HG02973 (cell line): ENCODE results near the gene AGPAT3.

Experiments
- ATAC-seq: cut with Tn5 transposase; IDR thresholded peaks from one replicate; pipeline ENCODE4 v1.9.1; 2021; ENCODE audit warnings: moderate library complexity; ENCODE audit not compliant: unreplicated experiment

AGPAT3 gene

DNA sequence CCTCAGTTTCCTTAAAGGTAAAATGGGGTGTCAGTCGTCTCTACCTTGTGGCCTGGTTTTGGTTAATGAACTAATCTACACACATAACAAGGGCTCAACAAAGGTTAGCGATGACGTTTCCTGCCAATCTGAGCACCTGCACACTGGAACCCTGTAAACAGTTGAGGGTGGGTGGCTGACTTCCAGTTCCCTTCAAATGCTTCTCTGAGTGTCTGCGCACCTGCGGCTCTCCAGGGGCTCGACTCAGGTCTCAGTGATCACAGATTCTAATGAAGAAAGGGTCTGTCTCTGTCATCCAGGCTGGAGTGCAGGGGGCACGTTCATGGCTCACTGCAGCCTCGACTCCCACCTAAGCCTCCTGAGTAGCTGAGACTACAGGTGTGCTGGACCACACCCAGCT, 3.3 kb upstream of the AGPAT3 start:
- ATAC-seq, result no peak

DNA sequence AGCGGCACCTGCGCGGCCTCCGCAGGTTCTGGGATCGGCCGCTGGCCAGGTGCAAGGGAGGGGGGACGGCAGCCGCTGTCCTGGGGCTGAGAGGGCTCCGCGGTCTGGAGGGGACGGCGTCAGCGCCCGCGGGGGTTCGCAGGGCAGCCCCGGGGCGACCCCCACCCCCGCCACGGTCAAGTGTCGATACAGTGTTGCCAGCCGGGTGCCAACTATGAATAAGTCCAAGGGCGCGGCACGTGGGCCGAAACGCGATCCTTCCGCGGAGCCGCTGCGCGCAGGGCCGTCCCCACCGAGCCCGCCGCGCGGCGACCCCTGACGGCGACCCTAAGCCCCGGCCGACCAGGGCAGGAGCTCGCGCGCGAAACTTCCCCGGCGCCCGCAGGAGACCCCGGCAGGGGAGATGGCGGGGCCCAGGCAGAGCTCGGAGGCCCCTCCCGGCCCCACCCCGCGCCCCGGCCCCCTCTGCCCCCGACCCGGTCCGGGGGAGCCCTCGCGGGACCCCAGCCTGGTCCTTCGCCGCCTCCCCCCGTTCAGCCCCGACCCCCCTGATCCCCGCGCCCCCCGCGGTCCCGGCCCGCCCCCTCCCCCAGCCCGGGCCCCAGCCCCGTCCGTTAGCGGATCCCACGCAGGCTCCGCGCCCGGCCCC, 586 bp upstream of the AGPAT3 start:
- ATAC-seq, result no peak

DNA sequence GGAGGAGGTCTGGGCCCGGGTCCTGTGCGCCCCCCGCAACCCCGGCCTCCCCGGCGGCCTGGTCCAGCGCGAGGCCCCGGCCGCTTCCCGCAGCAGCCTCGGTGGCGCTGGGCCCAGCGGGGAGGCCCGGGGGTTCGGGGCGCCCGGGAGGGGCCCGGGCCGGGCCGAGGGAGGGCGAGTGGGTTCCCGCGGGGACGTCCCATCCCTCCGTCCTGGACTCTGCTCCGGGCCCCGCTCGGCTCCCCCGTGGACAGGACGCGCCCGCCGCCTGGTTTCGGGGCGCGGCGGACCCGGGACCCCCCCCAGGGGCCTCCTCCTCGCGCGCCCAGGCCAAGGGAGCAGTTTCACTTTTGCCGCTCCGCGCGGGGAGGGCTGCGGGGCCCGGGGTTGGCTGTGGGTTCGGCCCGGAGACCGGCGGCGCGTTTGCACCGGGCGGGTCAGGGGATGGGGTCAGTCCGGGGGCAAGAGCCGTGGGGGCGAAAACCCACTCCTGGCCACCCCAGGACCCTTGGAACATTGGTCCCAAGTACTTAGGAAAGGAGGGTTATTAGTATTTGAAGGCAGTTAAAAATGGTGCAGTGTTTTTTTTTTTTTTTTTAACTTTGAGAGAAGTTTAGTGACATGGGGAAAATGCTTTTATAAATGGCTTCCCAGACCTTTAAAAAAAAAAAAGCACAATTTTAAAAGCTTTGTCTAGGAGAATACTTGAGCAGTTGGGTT, 677 bp downstream of the AGPAT3 start:
- no peak for ATAC-seq

DNA sequence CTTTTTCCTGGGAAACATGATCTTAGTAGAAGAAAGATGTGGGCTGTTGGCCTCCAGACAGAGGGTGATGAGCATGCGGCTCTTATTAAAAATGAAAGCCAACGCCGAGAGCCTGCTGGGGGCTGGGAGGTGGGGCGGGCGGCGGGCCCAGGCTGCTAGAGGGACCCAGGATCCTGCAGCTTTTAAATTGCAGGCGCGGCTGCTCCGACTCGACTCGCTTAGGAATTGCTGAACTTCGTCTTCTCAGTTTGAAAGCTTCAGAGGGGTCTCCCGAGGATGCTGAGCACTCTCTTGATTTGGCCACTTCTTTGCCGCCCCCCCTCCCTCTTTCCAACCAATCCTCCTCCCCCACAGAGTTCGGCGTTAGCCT, 1.2 kb downstream of the AGPAT3 start:
- no peak for ATAC-seq

DNA sequence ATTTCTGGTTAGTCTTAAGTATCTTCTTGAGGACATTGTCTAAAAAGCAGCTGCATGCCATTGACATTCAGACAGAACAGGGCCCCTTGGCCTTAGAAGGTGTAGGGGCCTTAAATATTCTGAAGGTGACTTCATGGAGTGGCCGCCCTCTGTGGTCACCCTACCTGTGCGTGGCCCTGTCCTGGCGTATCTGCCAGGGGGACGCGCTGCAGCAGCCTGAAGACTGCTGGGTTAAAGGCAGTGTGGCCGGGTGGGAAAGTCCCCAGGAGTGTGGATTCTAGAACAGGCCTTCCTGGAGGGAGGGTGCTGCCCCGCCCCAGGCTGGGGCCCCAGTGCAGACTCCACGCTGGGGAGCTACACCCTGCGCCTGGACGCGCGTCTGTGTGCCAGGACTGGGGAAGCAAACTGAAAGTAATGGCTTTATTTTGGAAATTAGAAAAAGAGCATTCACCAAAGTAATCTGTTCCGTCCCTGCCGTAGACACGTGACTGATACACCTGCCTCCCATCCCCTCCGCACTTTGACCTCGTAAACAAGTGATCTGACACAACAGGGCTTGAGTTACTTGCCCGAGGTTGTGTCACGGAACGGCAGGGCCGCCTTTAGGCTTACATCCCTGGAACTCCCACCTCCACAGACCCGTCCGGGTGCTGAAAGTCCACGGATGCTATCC, 1.8 kb downstream of the AGPAT3 start:
- ATAC-seq, result no peak

DNA sequence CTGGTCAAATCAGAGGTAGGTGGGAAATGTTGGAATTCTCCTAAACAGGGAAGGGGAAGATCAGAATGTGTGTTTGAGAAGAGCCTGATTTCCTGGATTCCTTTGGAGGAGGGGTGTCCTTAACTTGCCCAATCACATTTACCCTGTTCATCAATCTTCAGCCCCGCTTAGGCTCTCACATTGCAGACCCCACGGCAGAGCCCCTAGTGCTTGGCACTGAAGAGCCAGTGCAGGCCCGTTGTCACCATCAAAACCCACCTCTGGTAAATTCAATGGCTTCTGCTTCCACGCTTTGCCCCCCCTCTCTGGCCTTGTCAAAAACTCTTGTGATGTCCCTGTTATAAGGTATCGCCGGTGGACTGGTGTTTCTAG, 2.3 kb downstream of the AGPAT3 start:
- ATAC-seq, result no peak

DNA sequence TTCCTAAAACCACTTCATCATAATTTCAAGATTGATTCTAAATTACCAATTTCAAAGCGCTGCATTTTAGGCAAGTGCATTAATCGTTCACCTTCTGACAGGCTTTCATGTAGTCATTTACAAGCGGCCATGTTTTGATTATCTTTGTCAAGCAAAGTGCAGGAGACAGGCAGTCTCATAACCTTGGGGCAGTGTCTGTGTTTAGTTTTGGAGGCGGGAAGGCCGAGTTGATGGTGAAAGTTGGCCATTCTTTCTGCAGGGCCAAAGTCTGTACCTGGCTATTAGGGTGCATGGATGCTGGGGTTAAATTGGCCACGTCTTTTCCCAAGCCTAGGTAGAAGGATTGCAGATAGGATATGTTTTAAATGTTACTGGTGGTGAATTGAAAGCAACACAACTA, 2.9 kb downstream of the AGPAT3 start:
- ATAC-seq, result no peak

DNA sequence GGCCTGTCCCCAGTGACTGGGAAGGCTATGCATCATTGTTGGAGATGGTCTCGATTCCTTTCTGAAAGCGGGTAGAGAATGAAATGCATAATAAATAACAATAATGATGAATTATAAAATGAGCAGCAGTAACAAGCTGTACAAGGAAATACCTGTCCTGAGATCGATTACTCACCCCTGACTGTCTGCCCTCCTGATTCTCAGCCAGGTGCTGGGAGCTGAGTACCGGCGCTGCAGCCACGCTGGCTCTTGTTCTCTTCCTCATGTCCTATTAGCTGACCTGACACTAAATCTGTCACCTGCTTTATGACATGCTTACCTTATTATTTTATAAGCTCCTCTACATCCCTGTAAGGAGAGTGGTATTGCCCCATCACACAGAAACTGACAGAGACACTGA, 3.4 kb downstream of the AGPAT3 start:
- no peak for ATAC-seq

DNA sequence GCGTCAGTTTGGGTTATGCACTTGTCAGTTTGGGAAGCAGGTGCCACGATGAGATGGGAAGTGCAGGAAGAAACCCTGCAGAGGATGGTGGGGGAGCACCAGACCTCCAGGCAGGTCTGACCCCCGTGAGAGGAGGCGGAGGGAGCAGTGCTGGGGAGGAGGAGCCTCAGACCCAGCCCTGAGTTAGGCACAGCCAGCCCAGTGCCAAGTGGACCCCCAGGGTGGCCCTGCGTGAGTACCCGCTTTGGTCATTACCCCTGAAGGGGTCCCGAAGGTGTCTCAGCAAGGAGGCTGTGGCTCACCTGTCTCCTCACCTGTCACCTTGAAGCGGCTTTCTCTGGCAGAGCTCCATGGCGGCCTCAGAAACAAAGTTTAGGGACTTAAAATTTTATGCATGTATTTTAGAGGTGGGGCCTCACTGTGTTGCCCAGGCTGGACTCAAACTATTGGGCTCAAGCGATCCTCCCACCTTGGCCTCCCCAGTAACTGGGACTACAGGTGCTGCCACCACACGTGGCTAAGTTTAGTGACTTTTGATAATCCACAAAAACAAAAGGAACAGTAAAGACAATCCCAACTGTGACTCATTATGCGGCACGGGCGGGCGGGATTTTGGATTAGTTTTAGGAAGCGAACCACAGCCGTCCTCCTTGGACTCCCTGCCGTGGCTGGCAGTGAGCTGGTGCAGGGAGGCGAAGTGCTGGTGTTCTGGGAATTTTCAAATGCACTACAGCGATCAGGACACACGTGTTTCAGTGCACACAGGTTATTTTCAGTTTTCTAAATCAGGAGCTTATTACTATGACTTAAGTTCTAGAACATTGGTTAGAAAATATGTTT, 4.7 kb downstream of the AGPAT3 start:
- no peak for ATAC-seq

DNA sequence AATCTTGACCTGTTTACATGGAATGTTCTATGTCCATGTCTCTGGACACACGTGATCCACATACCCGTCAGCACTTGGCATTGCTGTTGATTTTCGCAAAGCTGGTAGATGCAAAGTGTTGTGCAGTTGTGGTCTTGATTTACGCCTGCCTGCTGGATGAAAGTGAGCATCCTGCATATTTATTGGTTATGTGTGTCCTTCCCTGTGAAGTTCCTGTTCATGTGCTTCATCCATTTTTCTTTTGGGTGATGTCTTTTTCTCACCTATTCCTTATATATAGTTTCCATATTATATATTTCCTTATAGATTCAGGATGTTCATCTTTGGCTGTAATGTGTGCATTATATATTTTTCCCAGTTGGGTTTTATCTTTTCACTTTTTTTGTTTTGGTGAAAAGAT, 6.5 kb downstream of the AGPAT3 start:
- ATAC-seq, result no peak

DNA sequence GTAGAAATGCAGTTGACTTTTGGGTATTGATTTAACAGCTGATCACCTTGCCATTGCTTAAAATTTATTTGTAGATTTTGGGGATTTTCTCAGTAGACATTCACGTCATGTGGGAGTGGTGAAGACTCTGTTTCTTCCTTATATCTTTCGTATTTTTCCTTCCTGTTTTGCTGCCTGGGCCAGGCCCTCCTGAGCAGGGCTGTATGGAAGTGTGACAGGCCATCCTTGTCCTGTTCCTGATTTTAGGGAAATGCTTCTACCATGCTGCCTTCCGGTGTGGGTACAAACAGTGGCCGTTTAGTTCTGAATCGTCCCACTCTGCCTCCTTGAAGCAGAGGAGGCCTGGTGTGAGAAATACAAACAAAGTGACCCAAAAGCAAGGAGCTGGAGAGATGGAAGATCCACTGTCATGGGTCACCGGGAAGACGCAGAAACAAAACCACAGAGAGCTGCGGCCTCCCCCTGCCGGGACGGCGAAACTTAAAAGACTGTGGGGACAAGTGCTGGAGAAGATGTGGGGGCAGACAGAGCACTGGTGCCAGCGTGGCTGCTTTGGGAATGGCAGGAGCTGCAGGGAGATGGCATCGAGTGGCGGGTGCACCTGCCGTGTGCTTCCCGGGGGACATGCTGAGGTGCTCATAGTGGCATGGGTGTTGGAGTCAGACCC, 7.6 kb downstream of the AGPAT3 start:
- no peak for ATAC-seq

DNA sequence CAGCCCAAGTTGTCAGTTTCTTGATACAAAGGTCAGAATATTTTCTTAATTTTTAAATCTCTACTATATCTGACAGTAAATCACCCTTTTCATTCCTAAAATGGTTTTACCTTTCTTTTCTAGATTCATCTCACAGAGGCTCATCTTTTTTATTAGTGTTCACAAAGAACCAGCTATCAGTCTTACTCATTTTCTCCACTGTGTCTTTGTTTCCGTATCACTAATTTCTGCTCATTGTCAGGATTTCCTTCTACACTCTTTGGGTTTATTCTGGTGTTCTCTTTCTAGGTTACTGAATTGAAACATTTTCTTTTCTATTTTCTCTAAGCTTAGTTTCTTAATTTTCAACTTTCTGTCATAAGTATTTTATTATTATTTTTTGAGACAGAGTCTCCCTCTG, 8.7 kb downstream of the AGPAT3 start:
- no peak for ATAC-seq

DNA sequence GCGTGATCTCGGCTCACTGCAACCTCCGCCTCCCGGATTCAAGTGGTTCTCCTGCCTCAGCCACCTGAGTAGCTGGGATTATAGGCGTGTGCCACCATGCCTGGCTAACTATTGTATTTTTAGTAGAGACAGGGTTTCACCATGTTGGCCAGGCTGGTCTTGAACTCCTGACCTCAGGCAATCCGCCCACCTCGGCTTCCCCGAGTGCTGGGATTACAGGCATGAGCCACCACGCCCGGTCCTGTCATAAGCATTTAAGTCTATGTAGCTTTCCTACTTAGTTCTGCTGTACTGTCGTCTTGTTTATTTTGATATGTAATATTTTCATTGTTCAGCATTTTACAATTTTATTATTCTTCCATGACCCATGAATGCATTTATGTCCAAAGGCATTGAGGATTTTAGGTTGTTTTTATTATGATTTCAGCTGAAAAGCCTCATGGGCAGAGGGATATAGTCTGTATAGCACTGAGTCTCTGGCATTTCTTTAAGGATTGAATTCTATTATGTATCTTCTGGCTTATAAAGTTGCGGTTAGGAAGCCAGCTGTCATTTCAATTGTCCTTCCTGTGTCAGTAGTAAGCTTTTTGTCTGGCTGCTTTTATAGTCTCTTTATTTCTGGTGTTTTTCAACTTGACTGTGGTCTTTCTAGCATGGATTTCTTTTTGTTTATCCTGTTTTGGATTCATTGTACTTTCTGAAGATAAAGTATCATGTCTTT, 9.2 kb downstream of the AGPAT3 start:
- ATAC-seq, result no peak

DNA sequence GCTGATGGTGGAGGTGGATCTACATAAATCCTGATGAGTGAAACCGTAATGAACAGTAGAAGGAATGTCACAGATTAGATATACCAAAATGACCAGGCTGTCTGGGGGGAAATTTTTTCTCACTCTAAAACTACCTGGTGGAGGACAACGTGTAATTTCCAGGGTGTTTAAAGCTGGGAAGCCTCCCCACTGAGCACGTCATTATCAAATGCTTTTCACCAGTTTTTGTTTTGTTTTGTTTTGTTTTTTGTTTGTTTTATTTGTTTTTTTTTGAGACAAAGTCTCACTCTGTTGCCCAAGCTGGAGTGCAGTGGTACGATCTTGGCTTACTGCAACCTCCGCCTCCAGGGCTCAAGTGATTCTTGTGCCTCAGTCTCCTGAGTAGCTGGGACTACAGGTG, 11.6 kb downstream of the AGPAT3 start:
- no peak for ATAC-seq

DNA sequence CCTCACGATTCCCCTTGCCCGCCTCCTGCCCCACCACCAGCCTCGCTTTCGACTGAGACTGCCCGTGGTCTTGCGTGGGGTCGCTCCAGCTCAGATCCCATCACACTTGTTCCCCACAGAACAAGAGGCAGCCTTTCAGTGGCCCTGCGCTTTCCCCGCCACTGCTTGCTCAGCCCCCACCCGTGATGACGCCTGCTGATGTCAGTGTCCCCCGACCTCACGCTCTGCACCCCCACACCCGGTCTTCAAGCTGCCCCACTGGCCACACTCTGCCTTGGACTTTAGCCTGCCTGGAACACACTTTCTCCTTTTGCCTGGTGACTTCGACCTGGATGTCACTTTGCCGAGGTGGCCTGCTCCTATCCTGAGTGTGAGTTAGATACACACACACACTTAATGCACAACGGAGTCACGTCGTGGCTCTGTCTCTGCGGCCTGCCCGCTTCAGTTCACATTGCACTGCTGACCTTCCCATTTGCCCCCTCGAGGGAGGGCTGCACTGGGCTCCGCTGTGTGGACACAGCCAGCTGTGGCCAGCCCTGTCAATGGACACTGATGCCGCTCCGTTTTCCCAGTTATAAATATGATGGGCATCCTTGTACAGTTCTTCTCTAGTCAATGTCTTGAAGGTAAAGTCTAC, 13.0 kb downstream of the AGPAT3 start:
- no peak for ATAC-seq

DNA sequence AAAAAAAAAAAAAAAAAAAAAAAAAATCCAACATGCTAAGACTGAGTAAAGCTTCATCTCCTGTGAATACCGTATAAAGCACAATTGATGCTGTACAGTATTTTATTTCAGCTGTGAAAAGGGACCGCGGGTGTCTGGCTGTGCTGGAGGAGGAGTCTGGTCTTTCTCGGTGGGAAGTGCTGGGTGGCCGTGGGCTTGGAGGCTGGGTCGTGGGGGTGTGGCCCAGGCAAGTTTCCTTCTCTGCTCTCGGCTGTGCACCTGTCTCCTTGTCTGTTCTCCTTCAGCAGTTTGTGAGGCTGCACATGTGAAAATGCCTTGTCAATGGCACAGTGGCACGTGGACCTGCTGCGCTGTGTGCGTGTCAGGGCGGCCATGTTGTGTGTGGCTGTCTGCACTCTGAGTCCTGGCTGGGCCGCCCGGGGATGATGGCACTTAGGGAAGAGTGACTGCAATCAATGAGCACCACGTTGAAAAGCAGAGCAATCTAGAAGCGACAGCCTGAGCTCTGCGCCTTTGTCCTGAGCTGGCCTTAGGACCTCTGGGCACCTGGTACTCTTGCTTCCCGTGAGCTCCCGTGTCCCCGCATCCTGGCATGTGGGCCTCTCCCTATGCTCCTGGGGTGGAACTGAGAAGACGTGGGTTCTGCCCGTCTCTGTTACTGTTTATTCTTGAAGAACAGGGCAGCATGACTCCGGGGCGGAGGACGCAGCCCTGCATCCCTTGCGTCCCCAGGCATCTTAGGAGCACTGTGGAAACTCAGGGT, 14.5 kb downstream of the AGPAT3 start:
- ATAC-seq, result no peak

DNA sequence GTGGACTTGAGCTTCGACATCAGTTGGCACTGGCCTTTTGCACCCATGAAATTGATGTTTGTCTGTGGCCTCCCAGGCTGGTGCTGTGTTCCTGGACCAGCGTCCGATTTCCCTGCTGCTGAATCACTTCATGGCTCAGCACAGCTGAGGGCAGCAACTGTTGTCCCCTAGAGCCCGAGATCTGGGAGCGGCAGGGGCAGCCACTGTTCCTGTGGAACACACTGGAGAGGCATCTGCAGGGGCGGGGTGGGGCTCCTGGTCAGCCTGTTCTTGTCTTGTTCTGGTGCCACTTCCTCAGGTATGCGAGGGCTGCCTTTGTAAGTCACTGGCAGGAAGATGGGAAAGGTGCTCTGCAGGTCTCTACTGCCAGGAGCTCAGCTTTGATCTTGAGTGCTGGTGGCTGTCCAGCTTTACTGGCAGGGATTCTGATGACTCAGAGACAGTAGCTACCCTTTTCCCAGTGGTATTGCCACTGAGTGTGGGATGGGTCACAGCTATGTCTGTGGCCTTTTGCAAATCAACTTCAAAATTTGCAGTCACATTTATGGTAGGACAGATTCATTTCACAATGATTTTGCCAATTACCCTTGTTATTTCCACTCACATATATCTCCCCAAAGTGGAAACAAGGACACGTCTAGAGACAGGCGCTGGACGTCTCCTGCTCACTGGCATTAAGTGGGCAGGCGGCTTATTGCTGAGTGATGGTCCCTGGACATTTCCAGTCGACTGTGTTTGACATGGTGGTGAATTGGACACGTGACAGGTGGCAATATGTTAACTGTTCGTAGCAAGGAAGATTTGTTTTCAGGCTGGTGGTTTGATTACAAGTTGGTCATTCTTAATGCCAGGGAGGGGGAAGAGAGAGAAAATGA, 15.3 kb downstream of the AGPAT3 start:
- no peak for ATAC-seq

DNA sequence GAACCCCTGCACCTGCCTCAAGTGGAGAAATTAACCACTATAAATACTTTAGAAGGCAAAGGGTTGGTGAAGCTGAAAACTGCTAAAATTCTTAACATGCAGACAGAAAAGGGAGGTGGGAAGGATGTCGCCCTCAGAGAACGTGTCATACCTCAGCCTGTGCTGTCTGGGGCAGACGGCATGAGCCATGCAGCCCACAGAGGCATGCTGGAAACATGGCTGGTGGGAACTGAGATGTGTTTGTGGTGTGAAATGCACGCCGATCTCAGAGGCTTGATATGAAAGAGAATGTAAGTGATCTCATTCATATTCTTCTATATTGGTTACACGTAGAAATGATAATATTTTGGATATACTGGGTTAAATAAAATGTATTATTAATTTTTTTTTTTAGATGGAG, 16.3 kb downstream of the AGPAT3 start:
- ATAC-seq, result no peak
